Measurements from ENCODE around the gene HS2ST1. TPM values are rescaled to one million over a fixed set of nuclear protein-coding genes. Genes with fewer than 3 reads are reported as not detected.

Gene HS2ST1
- total RNA-seq, 2 donors from 2014 or later, result 29.0 to 31.5 TPM

- Histone ChIP-seq H3K4me3 (ENCODE audit: low read length) (no peak overlapping the region), H3K27me3 (ENCODE audit: control insufficient read depth, insufficient read depth, low read length, poor library complexity, severe bottlenecking) (no peaks in the 10 kb centered on the region), H3K36me3 (ENCODE audit: control insufficient read depth, insufficient read depth, low read length) (no peaks in the 10 kb centered on the region), H3K9me3 (ENCODE audit: control insufficient read depth, low read length) (peaks cover 2% of the 10 kb centered on the region), H3K27ac (ENCODE audit: low read depth, low read length) (no peak overlapping the region), H3K9ac (ENCODE audit: extremely low read depth, low read length, poor library complexity, severe bottlenecking) (no peak overlapping the region), H3K4me1 (ENCODE audit: control insufficient read depth, insufficient read depth, low read length) (no peaks in the 10 kb centered on the region)
- no peak overlapping the region for H3K4me3 Mint-ChIP-seq
- no peak overlapping the region for H3K27ac Mint-ChIP-seq
- H3K4me1 Mint-ChIP-seq, result peaks cover 4% of the 10 kb centered on the region
- H3K9me3 Mint-ChIP-seq, result no peaks in the 10 kb centered on the region
- 97 to 100% methylated on average over 1 of the region's 1 CpG for WGBS, 2 experiments (ENCODE audit: insufficient coverage in 1 of 2, insufficient read length in 1 of 2)
- no peak for DNase-seq
- no peak for TF ChIP-seq CTCF (conservative IDR thresholded peaks at IDR 0.05)
- H3K27me3 Mint-ChIP-seq (ENCODE audit: insufficient read depth), result no peaks in the 10 kb centered on the region
- peaks cover 2% of the 10 kb centered on the region for H3K36me3 Mint-ChIP-seq (ENCODE audit: low read depth)
Measured at GRCh38 chr1:87053446-87053845, 139.0 kb downstream of the HS2ST1 start.

GRCh38 chr1:87056974-87057373, 142.5 kb downstream of the HS2ST1 start:
- no peaks in the 10 kb centered on the region for H3K4me1 Mint-ChIP-seq
- Histone ChIP-seq H3K27me3 (ENCODE audit: control insufficient read depth, insufficient read depth, low read length, poor library complexity, severe bottlenecking) (no peaks in the 10 kb centered on the region), H3K27ac (ENCODE audit: low read depth, low read length) (no peak overlapping the region), H3K9me3 (ENCODE audit: control insufficient read depth, low read length) (peaks cover 4% of the 10 kb centered on the region), H3K4me3 (ENCODE audit: low read length) (no peak overlapping the region), H3K36me3 (ENCODE audit: control insufficient read depth, insufficient read depth, low read length) (no peaks in the 10 kb centered on the region), H3K4me1 (ENCODE audit: control insufficient read depth, insufficient read depth, low read length) (no peaks in the 10 kb centered on the region), H3K9ac (ENCODE audit: extremely low read depth, low read length, poor library complexity, severe bottlenecking) (no peak overlapping the region)
- no peak for DNase-seq
- no peaks in the 10 kb centered on the region for H3K36me3 Mint-ChIP-seq (ENCODE audit: low read depth)
- no peak overlapping the region for H3K27ac Mint-ChIP-seq
- no peaks in the 10 kb centered on the region for H3K9me3 Mint-ChIP-seq
- no peak for TF ChIP-seq CTCF (conservative IDR thresholded peaks at IDR 0.05)
- H3K27me3 Mint-ChIP-seq (ENCODE audit: insufficient read depth), result no peaks in the 10 kb centered on the region
- H3K4me3 Mint-ChIP-seq, result no peak overlapping the region

DNA sequence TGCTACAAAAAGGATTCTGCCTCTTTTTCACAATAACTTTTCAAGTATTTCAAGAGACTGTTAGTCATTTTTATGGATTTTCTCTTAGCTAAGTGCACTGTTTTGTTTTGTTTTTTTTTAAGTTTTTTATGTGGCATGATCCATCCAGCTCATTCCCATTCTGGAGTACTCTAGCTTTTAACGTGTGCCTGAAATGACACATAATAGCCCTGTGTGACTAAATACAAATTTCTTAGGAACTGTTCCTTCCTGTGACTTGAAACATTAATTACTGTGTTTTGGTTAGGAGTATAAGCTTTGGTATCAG, 143.9 kb downstream of the HS2ST1 start:
- Histone ChIP-seq H3K27ac (ENCODE audit: low read depth, low read length) (no peak overlapping the region), H3K9ac (ENCODE audit: extremely low read depth, low read length, poor library complexity, severe bottlenecking) (no peak overlapping the region), H3K4me1 (ENCODE audit: control insufficient read depth, insufficient read depth, low read length) (no peaks in the 10 kb centered on the region), H3K9me3 (ENCODE audit: control insufficient read depth, low read length) (peaks cover 14% of the 10 kb centered on the region), H3K4me3 (ENCODE audit: low read length) (no peak overlapping the region), H3K36me3 (ENCODE audit: control insufficient read depth, insufficient read depth, low read length) (no peaks in the 10 kb centered on the region), H3K27me3 (ENCODE audit: control insufficient read depth, insufficient read depth, low read length, poor library complexity, severe bottlenecking) (no peaks in the 10 kb centered on the region)
- Mint-ChIP-seq H3K27ac (no peak overlapping the region), H3K4me3 (no peak overlapping the region), H3K36me3 (ENCODE audit: low read depth) (peaks cover 4% of the 10 kb centered on the region), H3K9me3 (peaks cover 5% of the 10 kb centered on the region), H3K27me3 (ENCODE audit: insufficient read depth) (no peaks in the 10 kb centered on the region), H3K4me1 (no peaks in the 10 kb centered on the region)
- 91 to 100% methylated on average over 1 of the region's 1 CpG for whole genome bisulfite sequencing, 2 experiments (ENCODE audit: insufficient coverage in 1 of 2, insufficient read length in 1 of 2)
- TF ChIP-seq CTCF (conservative IDR thresholded peaks at IDR 0.05), result no peak
- no peak for DNase-seq
